Epithelial cell of esophagus (primary cell): ENCODE measurements around the gene TECTB.

Experiments used
- DNase-seq: peaks from one replicate; pipeline ENCODE4 v3.0.0; 2010; ENCODE audit warnings: low read depth
- H3K4me3 ChIP-seq: 2 replicates; pipeline ENCODE4 v1.5.1; 2011; ENCODE audit warnings: mild to moderate bottlenecking, low read length, control low read depth
- CTCF ChIP-seq: IDR thresholded peaks from 2 replicates; pipeline ENCODE4 v1.5.1; 2011; ENCODE audit warnings: low read depth, mild to moderate bottlenecking, low read length, control low read depth, inconsistent platforms; ENCODE audit not compliant: insufficient read depth; ENCODE audit errors: missing control alignments

The TECTB gene

GRCh38 chr10:112345202-112345601 lies 62.0 kb downstream of the TECTB start:
- TF ChIP-seq CTCF = no peak
- no peak overlapping the region for H3K4me3 ChIP-seq
- DNase-seq = no peak

GRCh38 chr10:112345743-112346142 lies 62.5 kb downstream of the TECTB start:
- no peak for DNase-seq
- TF ChIP-seq CTCF = no peak
- H3K4me3 ChIP-seq = no peak overlapping the region

- DNase-seq = no peak
- no peak overlapping the region for H3K4me3 ChIP-seq
- no peak for TF ChIP-seq CTCF
Observed at GRCh38 chr10:112346774-112347173, 63.6 kb downstream of the TECTB start.

GRCh38 chr10:112347709-112348671 lies 64.8 kb downstream of the TECTB start:
- no peak for DNase-seq
- no peak for TF ChIP-seq CTCF
- no peak overlapping the region for H3K4me3 ChIP-seq

GRCh38 chr10:112348759-112349158 lies 65.6 kb downstream of the TECTB start:
- H3K4me3 ChIP-seq = no peak overlapping the region
- DNase-seq = no peak
- TF ChIP-seq CTCF = no peak

- no peak for DNase-seq
- TF ChIP-seq CTCF = no peak
- H3K4me3 ChIP-seq = no peak overlapping the region
Observed at GRCh38 chr10:112349521-112350085, 66.4 kb downstream of the TECTB start.
